Measurements from ENCODE around the gene CDY2A. TPM values are rescaled to one million over a fixed set of nuclear protein-coding genes. Genes with fewer than 3 reads are reported as not detected.
"Not testable (repeated sequence)": the region's sequence is repeated elsewhere in the genome, so short reads cannot be mapped to it uniquely, and the experiment has no call there.

CDY2A gene
- polyA plus RNA-seq, 1 donor (not counting 4 experiments of a cell fraction or from before 2014, with no cell fraction given) = not detected

GRCh38 chrY:18030178-18030577 lies 4.6 kb downstream of the CDY2A start:
- DNase-seq (ENCODE audit: low read depth, low spot score); FAIRE-seq; H3K27me3 ChIP-seq (ENCODE audit: control insufficient read depth, extremely low read depth, insufficient read depth, low read length); H3K9me3 ChIP-seq (ENCODE audit: control insufficient read depth, low read depth, low read length); H4K20me1 ChIP-seq (ENCODE audit: control insufficient read depth, extremely low read depth, insufficient read depth, low read length); H2AFZ ChIP-seq (ENCODE audit: control insufficient read depth, low read length); H3K9me1 ChIP-seq (ENCODE audit: control insufficient read depth, extremely low read depth, insufficient read depth, low read length); H3K36me3 ChIP-seq (ENCODE audit: control insufficient read depth in 2 of 2, extremely low read depth in 1 of 2, insufficient read depth in 2 of 2, low read length in 2 of 2); H3K4me3 ChIP-seq (ENCODE audit: control insufficient read depth in 2 of 3, extremely low read depth in 1 of 3, insufficient read depth in 2 of 3, low read depth in 1 of 3, low read length in 3 of 3); H3K79me2 ChIP-seq (ENCODE audit: control insufficient read depth, insufficient read depth, low read length); H3K9ac ChIP-seq (ENCODE audit: control insufficient read depth, extremely low read depth, insufficient read depth, low read length); dilution Hi-C loops (cut with MboI; ENCODE audit: extremely low pct_ligation_motif_present, low sequenced_read_pairs); H3K4me1 ChIP-seq (ENCODE audit: control insufficient read depth, extremely low read depth, insufficient read depth, low read length); H3K27ac ChIP-seq (ENCODE audit: control insufficient read depth, insufficient read depth, low read length); H3K4me2 ChIP-seq (ENCODE audit: control insufficient read depth, extremely low read depth, insufficient read depth, low read depth, low read length): not testable (repeated sequence)

- H3K9ac ChIP-seq (ENCODE audit: control insufficient read depth, extremely low read depth, insufficient read depth, low read length); FAIRE-seq; H3K36me3 ChIP-seq (ENCODE audit: control insufficient read depth in 2 of 2, extremely low read depth in 1 of 2, insufficient read depth in 2 of 2, low read length in 2 of 2); H3K4me2 ChIP-seq (ENCODE audit: control insufficient read depth, extremely low read depth, insufficient read depth, low read depth, low read length); DNase-seq (ENCODE audit: low read depth, low spot score); H4K20me1 ChIP-seq (ENCODE audit: control insufficient read depth, extremely low read depth, insufficient read depth, low read length); H3K27me3 ChIP-seq (ENCODE audit: control insufficient read depth, extremely low read depth, insufficient read depth, low read length); dilution Hi-C loops (cut with MboI; ENCODE audit: extremely low pct_ligation_motif_present, low sequenced_read_pairs); H3K9me1 ChIP-seq (ENCODE audit: control insufficient read depth, extremely low read depth, insufficient read depth, low read length); H2AFZ ChIP-seq (ENCODE audit: control insufficient read depth, low read length); H3K79me2 ChIP-seq (ENCODE audit: control insufficient read depth, insufficient read depth, low read length); H3K4me1 ChIP-seq (ENCODE audit: control insufficient read depth, extremely low read depth, insufficient read depth, low read length); H3K27ac ChIP-seq (ENCODE audit: control insufficient read depth, insufficient read depth, low read length); H3K4me3 ChIP-seq (ENCODE audit: control insufficient read depth in 2 of 3, extremely low read depth in 1 of 3, insufficient read depth in 2 of 3, low read depth in 1 of 3, low read length in 3 of 3); H3K9me3 ChIP-seq (ENCODE audit: control insufficient read depth, low read depth, low read length): not testable (repeated sequence)
Measured at GRCh38 chrY:18034100-18034814, 8.7 kb downstream of the CDY2A start.

GRCh38 chrY:18034864-18035263 lies 9.3 kb downstream of the CDY2A start:
- H3K27ac ChIP-seq (ENCODE audit: control insufficient read depth, insufficient read depth, low read length); H3K36me3 ChIP-seq (ENCODE audit: control insufficient read depth in 2 of 2, extremely low read depth in 1 of 2, insufficient read depth in 2 of 2, low read length in 2 of 2); DNase-seq (ENCODE audit: low read depth, low spot score); FAIRE-seq; H4K20me1 ChIP-seq (ENCODE audit: control insufficient read depth, extremely low read depth, insufficient read depth, low read length); H3K9ac ChIP-seq (ENCODE audit: control insufficient read depth, extremely low read depth, insufficient read depth, low read length); H3K9me1 ChIP-seq (ENCODE audit: control insufficient read depth, extremely low read depth, insufficient read depth, low read length); dilution Hi-C loops (cut with MboI; ENCODE audit: extremely low pct_ligation_motif_present, low sequenced_read_pairs); H3K4me1 ChIP-seq (ENCODE audit: control insufficient read depth, extremely low read depth, insufficient read depth, low read length); H3K4me2 ChIP-seq (ENCODE audit: control insufficient read depth, extremely low read depth, insufficient read depth, low read depth, low read length); H3K79me2 ChIP-seq (ENCODE audit: control insufficient read depth, insufficient read depth, low read length); H3K4me3 ChIP-seq (ENCODE audit: control insufficient read depth in 2 of 3, extremely low read depth in 1 of 3, insufficient read depth in 2 of 3, low read depth in 1 of 3, low read length in 3 of 3); H3K27me3 ChIP-seq (ENCODE audit: control insufficient read depth, extremely low read depth, insufficient read depth, low read length); H2AFZ ChIP-seq (ENCODE audit: control insufficient read depth, low read length); H3K9me3 ChIP-seq (ENCODE audit: control insufficient read depth, low read depth, low read length): not testable (repeated sequence)

GRCh38 chrY:18044990-18045389 lies 19.4 kb downstream of the CDY2A start:
- FAIRE-seq; H4K20me1 ChIP-seq (ENCODE audit: control insufficient read depth, extremely low read depth, insufficient read depth, low read length); H3K36me3 ChIP-seq (ENCODE audit: control insufficient read depth in 2 of 2, extremely low read depth in 1 of 2, insufficient read depth in 2 of 2, low read length in 2 of 2); H3K9me3 ChIP-seq (ENCODE audit: control insufficient read depth, low read depth, low read length); H3K4me2 ChIP-seq (ENCODE audit: control insufficient read depth, extremely low read depth, insufficient read depth, low read depth, low read length); H3K27me3 ChIP-seq (ENCODE audit: control insufficient read depth, extremely low read depth, insufficient read depth, low read length); H3K4me3 ChIP-seq (ENCODE audit: control insufficient read depth in 2 of 3, extremely low read depth in 1 of 3, insufficient read depth in 2 of 3, low read depth in 1 of 3, low read length in 3 of 3); H3K4me1 ChIP-seq (ENCODE audit: control insufficient read depth, extremely low read depth, insufficient read depth, low read length); dilution Hi-C loops (cut with MboI; ENCODE audit: extremely low pct_ligation_motif_present, low sequenced_read_pairs); H3K9me1 ChIP-seq (ENCODE audit: control insufficient read depth, extremely low read depth, insufficient read depth, low read length); H3K9ac ChIP-seq (ENCODE audit: control insufficient read depth, extremely low read depth, insufficient read depth, low read length); H3K79me2 ChIP-seq (ENCODE audit: control insufficient read depth, insufficient read depth, low read length); H3K27ac ChIP-seq (ENCODE audit: control insufficient read depth, insufficient read depth, low read length); DNase-seq (ENCODE audit: low read depth, low spot score); H2AFZ ChIP-seq (ENCODE audit: control insufficient read depth, low read length): not testable (repeated sequence)

- H3K9me3 ChIP-seq (ENCODE audit: control insufficient read depth, low read depth, low read length); DNase-seq (ENCODE audit: low read depth, low spot score); H3K36me3 ChIP-seq (ENCODE audit: control insufficient read depth in 2 of 2, extremely low read depth in 1 of 2, insufficient read depth in 2 of 2, low read length in 2 of 2); H4K20me1 ChIP-seq (ENCODE audit: control insufficient read depth, extremely low read depth, insufficient read depth, low read length); H2AFZ ChIP-seq (ENCODE audit: control insufficient read depth, low read length); FAIRE-seq; dilution Hi-C loops (cut with MboI; ENCODE audit: extremely low pct_ligation_motif_present, low sequenced_read_pairs); H3K27ac ChIP-seq (ENCODE audit: control insufficient read depth, insufficient read depth, low read length); H3K4me2 ChIP-seq (ENCODE audit: control insufficient read depth, extremely low read depth, insufficient read depth, low read depth, low read length); H3K9me1 ChIP-seq (ENCODE audit: control insufficient read depth, extremely low read depth, insufficient read depth, low read length); H3K4me3 ChIP-seq (ENCODE audit: control insufficient read depth in 2 of 3, extremely low read depth in 1 of 3, insufficient read depth in 2 of 3, low read depth in 1 of 3, low read length in 3 of 3); H3K79me2 ChIP-seq (ENCODE audit: control insufficient read depth, insufficient read depth, low read length); H3K27me3 ChIP-seq (ENCODE audit: control insufficient read depth, extremely low read depth, insufficient read depth, low read length); H3K9ac ChIP-seq (ENCODE audit: control insufficient read depth, extremely low read depth, insufficient read depth, low read length); H3K4me1 ChIP-seq (ENCODE audit: control insufficient read depth, extremely low read depth, insufficient read depth, low read length): not testable (repeated sequence)
Measured at GRCh38 chrY:18048149-18049040, 22.8 kb downstream of the CDY2A start.

Measured in keratinocyte (primary cell).